NB4 (cell line): ENCODE results near the gene TFF2.

ENCODE experiments used
- MAX ChIP-seq: IDR thresholded peaks from 2 replicates; pipeline ENCODE4 v1.6.1; 2011; ENCODE audit warnings: low read depth, low read length
- POLR2A ChIP-seq: IDR thresholded peaks from 2 replicates; pipeline ENCODE4 v1.6.1; 2011; ENCODE audit warnings: mild to moderate bottlenecking; ENCODE audit not compliant: insufficient read length; ENCODE audit errors: extremely low read depth
- TF ChIP-seq, protein P1 (sequence below): IDR thresholded peaks from one replicate; pipeline ENCODE4 v1.5.1; 2012; ENCODE audit warnings: low read depth, low read length

DNA sequence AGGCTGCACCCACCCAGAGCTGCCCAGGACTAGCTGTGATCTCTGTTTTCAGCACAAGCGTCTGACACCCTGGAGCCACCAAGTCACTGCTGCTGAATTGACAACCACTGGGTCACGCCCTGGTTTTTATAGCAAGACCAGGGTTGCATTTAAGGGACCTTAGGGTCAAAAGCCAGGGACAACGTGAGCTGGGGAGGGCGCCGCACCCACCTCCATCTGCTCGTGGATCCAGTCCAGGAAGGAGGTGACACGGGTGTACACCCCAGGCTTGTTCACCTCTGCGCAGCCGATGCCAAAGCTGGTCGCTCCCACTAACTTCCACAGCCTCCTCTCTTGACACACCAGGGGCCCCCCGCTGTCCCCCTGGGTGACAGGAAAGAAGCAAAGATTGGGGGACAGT, 24.7 kb upstream of the TFF2 start:
- TF ChIP-seq, protein P1, sequence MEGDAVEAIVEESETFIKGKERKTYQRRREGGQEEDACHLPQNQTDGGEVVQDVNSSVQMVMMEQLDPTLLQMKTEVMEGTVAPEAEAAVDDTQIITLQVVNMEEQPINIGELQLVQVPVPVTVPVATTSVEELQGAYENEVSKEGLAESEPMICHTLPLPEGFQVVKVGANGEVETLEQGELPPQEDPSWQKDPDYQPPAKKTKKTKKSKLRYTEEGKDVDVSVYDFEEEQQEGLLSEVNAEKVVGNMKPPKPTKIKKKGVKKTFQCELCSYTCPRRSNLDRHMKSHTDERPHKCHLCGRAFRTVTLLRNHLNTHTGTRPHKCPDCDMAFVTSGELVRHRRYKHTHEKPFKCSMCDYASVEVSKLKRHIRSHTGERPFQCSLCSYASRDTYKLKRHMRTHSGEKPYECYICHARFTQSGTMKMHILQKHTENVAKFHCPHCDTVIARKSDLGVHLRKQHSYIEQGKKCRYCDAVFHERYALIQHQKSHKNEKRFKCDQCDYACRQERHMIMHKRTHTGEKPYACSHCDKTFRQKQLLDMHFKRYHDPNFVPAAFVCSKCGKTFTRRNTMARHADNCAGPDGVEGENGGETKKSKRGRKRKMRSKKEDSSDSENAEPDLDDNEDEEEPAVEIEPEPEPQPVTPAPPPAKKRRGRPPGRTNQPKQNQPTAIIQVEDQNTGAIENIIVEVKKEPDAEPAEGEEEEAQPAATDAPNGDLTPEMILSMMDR = no peak
- TF ChIP-seq POLR2A (no peak), MAX (no peak)
